Activated CD4-positive, alpha-beta memory T cell treated with anti-CD3 and anti-CD28 coated beads for 36 hours (primary cell): Measurements from ENCODE around the gene R3HDM1. TPM values are rescaled to one million over a fixed set of nuclear protein-coding genes. Genes with fewer than 3 reads are reported as not detected.
"Not testable (repeated sequence)": the region's sequence is repeated elsewhere in the genome, so short reads cannot be mapped to it uniquely, and the experiment has no call there.

Experiments
- CTCF ChIA-PET: fragments of 350-600 bp; sonication (Branson Sonifier 250); formaldehyde crosslinking; loops from one replicate; lab custom pipeline; 2021; ENCODE audit warnings: antibody characterized with exemption, inconsistent platforms; lab: Charles Lee
- POLR2A ChIA-PET: fragments of 350-600 bp; sonication (Branson Sonifier 250); formaldehyde crosslinking; loops from one replicate; lab custom pipeline; 2021; ENCODE audit warnings: antibody characterized with exemption; lab: Charles Lee
- DNase-seq: peaks from one replicate; pipeline ENCODE4 v3.0.0-alpha.2; 2020
- H3K27ac Mint-ChIP-seq: one replicate; pipeline ENCODE4 v1.8.0; 2021; ENCODE audit warnings: mixed read lengths
- H3K27me3 Mint-ChIP-seq: one replicate; pipeline ENCODE4 v1.8.0; 2021; ENCODE audit warnings: mixed read lengths
- H3K36me3 Mint-ChIP-seq: one replicate; pipeline ENCODE4 v1.8.0; 2021; ENCODE audit warnings: mixed read lengths
- H3K4me1 Mint-ChIP-seq: one replicate; pipeline ENCODE4 v1.8.0; 2021; ENCODE audit warnings: low read depth, mixed read lengths
- H3K4me3 Mint-ChIP-seq: one replicate; pipeline ENCODE4 v1.8.0; 2021; ENCODE audit warnings: mild to moderate bottlenecking, mixed read lengths
- H3K9me3 Mint-ChIP-seq: one replicate; pipeline ENCODE4 v1.8.0; 2021; ENCODE audit warnings: mixed read lengths
- intact Hi-C: fragments of 100-400 bp; cut with micrococcal nuclease; formaldehyde crosslinking; loops from one replicate; pipeline ENCODE4 v1.15.1; 2023
- total RNA-seq, 2 experiments: library from RNA; stranded (reverse); gene quantifications; one replicate each; pipeline ENCODE4 v1.2.3, GENCODE V29; 2021

R3HDM1 gene
- total RNA-seq, 2 experiments from 2014 or later = 49.3 to 56.3 TPM

GRCh38 chr2:135647836-135648579 is 116.7 kb downstream of the R3HDM1 start:
- no peaks in the 10 kb centered on the region for H3K9me3 Mint-ChIP-seq
- intact Hi-C loops = no loop called here
- ChIA-PET POLR2A (no interaction called here), CTCF (interaction anchor here (0.6 to 1.0 kb wide), 2 partner anchors 46 to 61 kb away, joined by 4 to 5 read pairs; no protein-coding TSS in a partner anchor)
- H3K36me3 Mint-ChIP-seq = peaks cover 36% of the 10 kb centered on the region
- no peak overlapping the region for H3K27ac Mint-ChIP-seq
- no peak for DNase-seq
- H3K27me3 Mint-ChIP-seq = no peaks in the 10 kb centered on the region
- H3K4me1 Mint-ChIP-seq = peaks cover 3% of the 10 kb centered on the region
- H3K4me3 Mint-ChIP-seq = no peak overlapping the region

GRCh38 chr2:135650721-135651120 is 119.4 kb downstream of the R3HDM1 start:
- no peak for DNase-seq
- H3K4me3 Mint-ChIP-seq = no peak overlapping the region
- intact Hi-C loops = no loop called here
- H3K36me3 Mint-ChIP-seq = peaks cover 34% of the 10 kb centered on the region
- POLR2A ChIA-PET = no interaction called here
- no peaks in the 10 kb centered on the region for H3K27me3 Mint-ChIP-seq
- H3K27ac Mint-ChIP-seq = no peak overlapping the region
- CTCF ChIA-PET = no interaction called here
- peaks cover 3% of the 10 kb centered on the region for H3K4me1 Mint-ChIP-seq
- no peaks in the 10 kb centered on the region for H3K9me3 Mint-ChIP-seq

GRCh38 chr2:135651717-135652116 is 120.4 kb downstream of the R3HDM1 start:
- H3K4me3 Mint-ChIP-seq = no peak overlapping the region
- ChIA-PET CTCF (no interaction called here), POLR2A (no interaction called here)
- no peak overlapping the region for H3K27ac Mint-ChIP-seq
- intact Hi-C loops = no loop called here
- peaks cover 36% of the 10 kb centered on the region for H3K36me3 Mint-ChIP-seq
- H3K27me3 Mint-ChIP-seq = no peaks in the 10 kb centered on the region
- DNase-seq = no peak
- H3K4me1 Mint-ChIP-seq = peaks cover 3% of the 10 kb centered on the region
- H3K9me3 Mint-ChIP-seq = no peaks in the 10 kb centered on the region

GRCh38 chr2:135654239-135654638 is 123.0 kb downstream of the R3HDM1 start:
- H3K27ac Mint-ChIP-seq, H3K27me3 Mint-ChIP-seq, POLR2A ChIA-PET, CTCF ChIA-PET, intact Hi-C loops, H3K9me3 Mint-ChIP-seq, H3K4me3 Mint-ChIP-seq, DNase-seq: not testable (repeated sequence)
- peaks cover 31% of the 10 kb centered on the region for H3K36me3 Mint-ChIP-seq
- peaks cover 13% of the 10 kb centered on the region for H3K4me1 Mint-ChIP-seq

GRCh38 chr2:135657806-135658582 is 126.7 kb downstream of the R3HDM1 start:
- Mint-ChIP-seq H3K27ac (no peak overlapping the region), H3K36me3 (peaks cover 39% of the 10 kb centered on the region), H3K27me3 (no peaks in the 10 kb centered on the region), H3K4me1 (peaks cover 17% of the 10 kb centered on the region), H3K4me3 (peak overlapping the region; percentile 50), H3K9me3 (no peaks in the 10 kb centered on the region)
- intact Hi-C loops = no loop called here
- ChIA-PET POLR2A (no interaction called here), CTCF (interaction anchor here (0.6 to 1.1 kb wide), 4 partner anchors 34 to 654 kb away, joined by 3 to 6 read pairs (median 4); no protein-coding TSS in a partner anchor)
- peak; percentile 54 for DNase-seq

- no peaks in the 10 kb centered on the region for H3K27me3 Mint-ChIP-seq
- peaks cover 30% of the 10 kb centered on the region for H3K4me1 Mint-ChIP-seq
- POLR2A ChIA-PET = no interaction called here
Observed at GRCh38 chr2:135662088-135662487, 130.8 kb downstream of the R3HDM1 start.

GRCh38 chr2:135663148-135663700 is 131.9 kb downstream of the R3HDM1 start:
- ChIA-PET POLR2A (interaction anchor here (0.7 kb wide), 1 partner anchor 611 kb away, joined by 3 read pairs; the partner anchor contains the start of gene RAB3GAP1), CTCF (interaction anchor here (1.3 kb wide), 1 partner anchor 659 kb away, joined by 4 read pairs; no protein-coding TSS in a partner anchor)
- Mint-ChIP-seq H3K4me1 (peaks cover 22% of the 10 kb centered on the region), H3K4me3 (no peak overlapping the region), H3K27me3 (no peaks in the 10 kb centered on the region), H3K27ac (no peak overlapping the region), H3K9me3 (no peaks in the 10 kb centered on the region), H3K36me3 (peaks cover 36% of the 10 kb centered on the region)
- no peak for DNase-seq
- intact Hi-C loops = loop anchor here (5.0 kb wide), 3 partner anchors 79 to 469 kb away; partner anchors contain the start of genes R3HDM1, UBXN4 and ZRANB3

More at GRCh38 chr2:135662088-135662487, 130.8 kb downstream of the R3HDM1 start:
- Mint-ChIP-seq H3K4me3 (no peak overlapping the region), H3K27ac (no peak overlapping the region), H3K9me3 (no peaks in the 10 kb centered on the region), H3K36me3 (peaks cover 37% of the 10 kb centered on the region)
- CTCF ChIA-PET = interaction anchor here (1.3 kb wide), 1 partner anchor 658 kb away, joined by 4 read pairs; no protein-coding TSS in a partner anchor
- intact Hi-C loops = loop anchor here (5.0 kb wide), 3 partner anchors 80 to 470 kb away; partner anchors contain the start of genes R3HDM1, UBXN4 and ZRANB3
- peak; percentile 17 for DNase-seq

GRCh38 chr2:135664623-135665068 is 133.4 kb downstream of the R3HDM1 start:
- DNase-seq = no peak
- CTCF ChIA-PET = interaction anchor here (2.0 kb wide), 1 partner anchor 45 kb away, joined by 7 read pairs; no protein-coding TSS in a partner anchor
- Mint-ChIP-seq H3K4me3 (no peak overlapping the region), H3K27ac (peak overlapping the region; percentile 14), H3K27me3 (no peaks in the 10 kb centered on the region), H3K4me1 (peaks cover 20% of the 10 kb centered on the region), H3K36me3 (peaks cover 36% of the 10 kb centered on the region), H3K9me3 (no peaks in the 10 kb centered on the region)
- intact Hi-C loops = loop anchor here (1.0 to 5.0 kb wide), 6 partner anchors 27 to 612 kb away; partner anchors contain the start of genes R3HDM1, RAB3GAP1, UBXN4 and ZRANB3
- POLR2A ChIA-PET = no interaction called here

- Mint-ChIP-seq H3K4me3 (no peak overlapping the region), H3K4me1 (peaks cover 16% of the 10 kb centered on the region), H3K36me3 (peaks cover 25% of the 10 kb centered on the region), H3K27me3 (no peaks in the 10 kb centered on the region), H3K27ac (no peak overlapping the region), H3K9me3 (no peaks in the 10 kb centered on the region)
- ChIA-PET POLR2A (no interaction called here), CTCF (no interaction called here)
- no peak for DNase-seq
- intact Hi-C loops = no loop called here
Observed at GRCh38 chr2:135667045-135667444, 135.8 kb downstream of the R3HDM1 start.

GRCh38 chr2:135674453-135674852 is 143.2 kb downstream of the R3HDM1 start:
- no peaks in the 10 kb centered on the region for H3K9me3 Mint-ChIP-seq
- CTCF ChIA-PET = interaction anchor here (0.6 kb wide), 1 partner anchor 52 kb away, joined by 3 read pairs; no protein-coding TSS in a partner anchor
- H3K27me3 Mint-ChIP-seq = no peaks in the 10 kb centered on the region
- intact Hi-C loops = no loop called here
- H3K27ac Mint-ChIP-seq = no peak overlapping the region
- POLR2A ChIA-PET = no interaction called here
- H3K4me3 Mint-ChIP-seq = no peak overlapping the region
- no peaks in the 10 kb centered on the region for H3K4me1 Mint-ChIP-seq
- DNase-seq = no peak
- H3K36me3 Mint-ChIP-seq = peaks cover 21% of the 10 kb centered on the region

GRCh38 chr2:135676031-135676430 is 144.7 kb downstream of the R3HDM1 start:
- Mint-ChIP-seq H3K36me3 (peaks cover 26% of the 10 kb centered on the region), H3K27me3 (no peaks in the 10 kb centered on the region), H3K9me3 (no peaks in the 10 kb centered on the region), H3K4me3 (no peak overlapping the region), H3K27ac (no peak overlapping the region), H3K4me1 (no peaks in the 10 kb centered on the region)
- no peak for DNase-seq
- intact Hi-C loops = no loop called here
- ChIA-PET POLR2A (no interaction called here), CTCF (interaction anchor here (3.7 kb wide), 1 partner anchor 34 kb away, joined by 13 read pairs; no protein-coding TSS in a partner anchor)
